SH-SY5Y (cell line): ENCODE data around the gene DUSP28.

Experiments
- GATA2 ChIP-seq: IDR thresholded peaks from 2 replicates; pipeline ENCODE4 v1.6.1; 2011; ENCODE audit warnings: mild to moderate bottlenecking, low read depth, low read length
- GATA3 ChIP-seq: IDR thresholded peaks from 2 replicates; pipeline ENCODE4 v1.6.1; 2011; ENCODE audit warnings: low read depth, mild to moderate bottlenecking, low read length, moderate library complexity

- TF ChIP-seq GATA2: no peak
- TF ChIP-seq GATA3: no peak
Measured at GRCh38 chr2:240568678-240569522, 8.7 kb downstream of the DUSP28 start.
